GM12891 (cell line): ENCODE results near the gene CKMT2.

Experiments used
- DNase-seq: peaks from one replicate; pipeline ENCODE4 v3.0.0; 2011; ENCODE audit warnings: low spot score; ENCODE audit not compliant: insufficient read length
- FAIRE-seq: peaks from 2 replicates; lab custom pipeline; 2011; peaks lifted over from hg19 to GRCh38; lab: Jason Lieb, UNC
- PAX5 ChIP-seq: IDR thresholded peaks from 2 replicates; pipeline ENCODE4 v1.6.1; 2011; ENCODE audit warnings: low read length, moderate library complexity, mild to moderate bottlenecking; ENCODE audit not compliant: insufficient read depth, severe bottlenecking
- POLR2A ChIP-seq: IDR thresholded peaks from 2 replicates; pipeline ENCODE4 v1.6.1; 2011; ENCODE audit warnings: low read depth, low read length, control low read depth
- POLR2AphosphoS5 ChIP-seq: IDR thresholded peaks from 2 replicates; pipeline ENCODE4 v1.6.1; 2011; ENCODE audit warnings: low read depth, low read length, control low read depth
- POU2F2 ChIP-seq: IDR thresholded peaks from 2 replicates; pipeline ENCODE4 v1.6.1; 2011; ENCODE audit warnings: low read depth, mild to moderate bottlenecking, control low read depth, low read length, moderate library complexity
- SPI1 ChIP-seq: IDR thresholded peaks from 2 replicates; pipeline ENCODE4 v1.6.1; 2011; ENCODE audit warnings: low read depth, low read length, control low read depth
- TAF1 ChIP-seq: IDR thresholded peaks from 2 replicates; pipeline ENCODE4 v1.6.1; 2011; ENCODE audit warnings: low read depth, low read length, control low read depth

Gene CKMT2

GRCh38 chr5:81202655-81203054, 30.5 kb upstream of the CKMT2 start:
- DNase-seq (no peak), FAIRE-seq (no peak)
- no peak for TF ChIP-seq POLR2AphosphoS5
- TF ChIP-seq POU2F2 = no peak
- TF ChIP-seq POLR2A = no peak
- no peak for TF ChIP-seq PAX5
- TF ChIP-seq TAF1 = no peak
- no peak for TF ChIP-seq SPI1

GRCh38 chr5:81203729-81204128, 29.4 kb upstream of the CKMT2 start:
- no peak for FAIRE-seq
- TF ChIP-seq POU2F2 (no peak), POLR2AphosphoS5 (no peak), TAF1 (no peak), SPI1 (no peak), POLR2A (no peak), PAX5 (no peak)
- no peak for DNase-seq

GRCh38 chr5:81204205-81204604, 28.9 kb upstream of the CKMT2 start:
- no peak for FAIRE-seq
- no peak for DNase-seq
- TF ChIP-seq POLR2A (no peak), POLR2AphosphoS5 (no peak), PAX5 (no peak), SPI1 (no peak), TAF1 (no peak), POU2F2 (no peak)

- DNase-seq (no peak), FAIRE-seq (no peak)
- no peak for TF ChIP-seq TAF1
- no peak for TF ChIP-seq SPI1
- no peak for TF ChIP-seq PAX5
- no peak for TF ChIP-seq POLR2A
- TF ChIP-seq POLR2AphosphoS5 = no peak
- TF ChIP-seq POU2F2 = no peak
Measured at GRCh38 chr5:81205058-81205457, 28.1 kb upstream of the CKMT2 start.

- TF ChIP-seq TAF1 (no peak), POLR2AphosphoS5 (no peak), SPI1 (no peak), POLR2A (no peak)
- FAIRE-seq = no peak
Measured at GRCh38 chr5:81207009-81207408, 26.1 kb upstream of the CKMT2 start.

GRCh38 chr5:81208904-81209303, 24.2 kb upstream of the CKMT2 start:
- FAIRE-seq (peak; percentile 9), DNase-seq (no peak)
- no peak for TF ChIP-seq PAX5
- TF ChIP-seq POU2F2 = no peak

More at GRCh38 chr5:81207009-81207408, 26.1 kb upstream of the CKMT2 start:
- DNase-seq = peak; percentile 21

- no peak for DNase-seq
- no peak for FAIRE-seq
- TF ChIP-seq PAX5 = no peak
- TF ChIP-seq TAF1 = no peak
- TF ChIP-seq POU2F2 = no peak
- no peak for TF ChIP-seq SPI1
- TF ChIP-seq POLR2AphosphoS5 = no peak
- TF ChIP-seq POLR2A = no peak
Measured at GRCh38 chr5:81209386-81209785, 23.7 kb upstream of the CKMT2 start.

GRCh38 chr5:81209869-81210493, 23.1 kb upstream of the CKMT2 start:
- FAIRE-seq (peak; percentile 43), DNase-seq (no peak)
- TF ChIP-seq POU2F2 = no peak
- no peak for TF ChIP-seq TAF1
- no peak for TF ChIP-seq SPI1
- TF ChIP-seq PAX5 = no peak
- no peak for TF ChIP-seq POLR2A
- no peak for TF ChIP-seq POLR2AphosphoS5

- DNase-seq = no peak
- TF ChIP-seq SPI1 (no peak), POU2F2 (peak; percentile 59; the same call in 1 of the 2 replicates)
- FAIRE-seq = no peak
Measured at GRCh38 chr5:81212211-81212751, 20.8 kb upstream of the CKMT2 start.

GRCh38 chr5:81213070-81213469, 20.1 kb upstream of the CKMT2 start:
- TF ChIP-seq POU2F2 = no peak
- no peak for TF ChIP-seq TAF1
- no peak for TF ChIP-seq POLR2AphosphoS5
- TF ChIP-seq SPI1 = no peak
- TF ChIP-seq POLR2A = no peak
- no peak for TF ChIP-seq PAX5
- FAIRE-seq (no peak), DNase-seq (no peak)

GRCh38 chr5:81214848-81215247, 18.3 kb upstream of the CKMT2 start:
- FAIRE-seq (no peak), DNase-seq (no peak)
- TF ChIP-seq TAF1 = no peak
- no peak for TF ChIP-seq PAX5
- no peak for TF ChIP-seq SPI1
- no peak for TF ChIP-seq POLR2AphosphoS5
- TF ChIP-seq POU2F2 = no peak
- TF ChIP-seq POLR2A = no peak

GRCh38 chr5:81216152-81216551, 17.0 kb upstream of the CKMT2 start:
- DNase-seq = no peak
- TF ChIP-seq SPI1 (no peak), PAX5 (no peak), POLR2A (no peak), TAF1 (no peak), POLR2AphosphoS5 (no peak)
- FAIRE-seq = no peak
